Left lung (tissue), 10 donors: ENCODE results near the gene NR2F2. TPM values are rescaled to one million over a fixed set of nuclear protein-coding genes. Genes with fewer than 3 reads are reported as not detected.

ENCODE experiments used
- ATAC-seq: fragments of 200-7000 bp; cut with Tn5 transposase; one replicate; pipeline ENCODE4 v1.9.1; 2020; ENCODE audit warnings: moderate library complexity
- DNase-seq, 4 donors: peaks; one replicate each; pipeline ENCODE4 v3.0.0-alpha.2; 2013 to 2020
- H3K27ac ChIP-seq, 2 donors: fragments of 200-600 bp; sonication (generic) in 1 of 2; one replicate each; pipeline versions ENCODE4 v1.5.0 to v1.8.0; 2020 to 2021
- H3K27me3 ChIP-seq, 2 donors: fragments of 200-600 bp; sonication (generic) in 1 of 2; one replicate each; pipeline versions ENCODE4 v1.5.0 to v1.8.0; 2020 to 2021
- H3K36me3 ChIP-seq, 2 donors: fragments of 200-600 bp; sonication (generic) in 1 of 2; one replicate each; pipeline versions ENCODE4 v1.5.0 to v1.8.0; 2020 to 2021
- H3K4me1 ChIP-seq, 2 donors: fragments of 200-600 bp; one replicate each; pipeline ENCODE4 v1.8.0; 2021
- H3K4me3 ChIP-seq, 2 donors: fragments of 200-600 bp; sonication (generic) in 1 of 2; one replicate each; pipeline versions ENCODE4 v1.5.0 to v1.8.0; 2020 to 2021; ENCODE audit warnings: mild to moderate bottlenecking in 1 of 2
- H3K9me3 ChIP-seq, 2 donors: fragments of 200-600 bp; sonication (generic) in 1 of 2; one replicate each; pipeline versions ENCODE4 v1.5.0 to v1.8.0; 2020 to 2021
- intact Hi-C, 2 donors: fragments of 100-400 bp; cut with DNase I; formaldehyde crosslinking; loops; one replicate each; pipeline versions ENCODE4 v1.11.2 to v1.14.2; 2022
- polyA plus RNA-seq, 6 donors: library from polyadenylated mRNA; unstranded; fragments of 120-200 nt; gene quantifications; one replicate each; pipeline ENCODE4 v1.2.1, GENCODE V29; 2013; ENCODE audit not compliant: insufficient read length in 6 of 6
- total RNA-seq, 2 donors: library from RNA; stranded (reverse); fragmentation: NEBNext Ultra II Directional; extraction: Animal tissue kit (Norgen Biotek cat#: 25700); gene quantifications; one replicate each; pipeline ENCODE4 v1.2.1, GENCODE V29; 2021
- TF ChIP-seq, protein P1 (sequence below), 2 donors: fragments of 200-600 bp; sonication (generic) in 1 of 2; IDR thresholded peaks; one replicate each; pipeline versions ENCODE4 v1.5.0 to v1.8.0; 2021; ENCODE audit warnings: antibody characterized with exemption in 2 of 2
- donor health status: DM: no; HTN: yes; CAD: no.
- donor health status: DM: no; HTN: no; CAD: no.

The NR2F2 gene
- total and polyA plus RNA-seq, 8 donors, result 53.4 to 168 (median 149) TPM

- no peaks in the 10 kb centered on the region for H3K4me1 ChIP-seq
These were observed 51.0 kb downstream of the NR2F2 start for GRCh38 chr15:96381463-96381862.

GRCh38 chr15:96385195-96385594, 54.7 kb downstream of the NR2F2 start:
- intact Hi-C loops, result no loop called here
- Histone ChIP-seq H3K9me3 (peaks cover 0 to 7% of the 10 kb centered on the region in 2 donors), H3K27ac (no peak overlapping the region), H3K4me1 (no peaks in the 10 kb centered on the region), H3K4me3 (no peak overlapping the region), H3K36me3 (no peaks in the 10 kb centered on the region), H3K27me3 (no peaks in the 10 kb centered on the region)
- no peak for ATAC-seq
- TF ChIP-seq, protein P1, sequence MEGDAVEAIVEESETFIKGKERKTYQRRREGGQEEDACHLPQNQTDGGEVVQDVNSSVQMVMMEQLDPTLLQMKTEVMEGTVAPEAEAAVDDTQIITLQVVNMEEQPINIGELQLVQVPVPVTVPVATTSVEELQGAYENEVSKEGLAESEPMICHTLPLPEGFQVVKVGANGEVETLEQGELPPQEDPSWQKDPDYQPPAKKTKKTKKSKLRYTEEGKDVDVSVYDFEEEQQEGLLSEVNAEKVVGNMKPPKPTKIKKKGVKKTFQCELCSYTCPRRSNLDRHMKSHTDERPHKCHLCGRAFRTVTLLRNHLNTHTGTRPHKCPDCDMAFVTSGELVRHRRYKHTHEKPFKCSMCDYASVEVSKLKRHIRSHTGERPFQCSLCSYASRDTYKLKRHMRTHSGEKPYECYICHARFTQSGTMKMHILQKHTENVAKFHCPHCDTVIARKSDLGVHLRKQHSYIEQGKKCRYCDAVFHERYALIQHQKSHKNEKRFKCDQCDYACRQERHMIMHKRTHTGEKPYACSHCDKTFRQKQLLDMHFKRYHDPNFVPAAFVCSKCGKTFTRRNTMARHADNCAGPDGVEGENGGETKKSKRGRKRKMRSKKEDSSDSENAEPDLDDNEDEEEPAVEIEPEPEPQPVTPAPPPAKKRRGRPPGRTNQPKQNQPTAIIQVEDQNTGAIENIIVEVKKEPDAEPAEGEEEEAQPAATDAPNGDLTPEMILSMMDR (IDR thresholded peaks at IDR 0.05), result no peak
- no peak for DNase-seq

More at GRCh38 chr15:96381463-96381862, 51.0 kb downstream of the NR2F2 start:
- Histone ChIP-seq H3K9me3 (peaks cover 0 to 7% of the 10 kb centered on the region in 2 donors), H3K36me3 (no peaks in the 10 kb centered on the region), H3K4me3 (no peak overlapping the region), H3K27ac (no peak overlapping the region), H3K27me3 (no peaks in the 10 kb centered on the region)
- no peak for ATAC-seq
- TF ChIP-seq, protein P1 (IDR thresholded peaks at IDR 0.05), result no peak
- DNase-seq, result no peak
- intact Hi-C loops, result no loop called here

DNA sequence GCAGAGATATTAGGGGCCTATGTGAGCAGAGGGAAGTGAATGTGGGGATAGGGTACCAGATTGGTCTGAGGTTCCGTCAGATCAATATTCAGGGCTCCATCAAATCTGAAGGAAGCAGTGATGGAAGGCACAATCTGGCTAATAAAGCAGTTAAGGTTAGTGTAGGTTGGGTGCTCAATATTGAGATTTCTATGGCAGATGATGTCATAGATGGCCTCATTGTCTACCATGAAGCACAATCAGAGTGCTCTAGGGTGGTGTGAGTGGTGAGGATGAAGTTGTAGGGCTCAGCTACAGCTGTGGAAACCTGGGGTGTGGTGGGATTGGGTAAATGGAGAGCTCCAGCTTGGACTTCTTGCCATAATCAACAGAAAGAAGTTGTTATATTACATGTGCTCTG, 58.2 kb downstream of the NR2F2 start:
- H3K4me1 ChIP-seq, result no peaks in the 10 kb centered on the region
- intact Hi-C loops, result no loop called here
- H3K27me3 ChIP-seq, result no peaks in the 10 kb centered on the region
- DNase-seq (no peak), ATAC-seq (no peak)
- no peaks in the 10 kb centered on the region for H3K36me3 ChIP-seq
- H3K9me3 ChIP-seq, result peaks cover 0 to 7% of the 10 kb centered on the region in 2 donors
- H3K27ac ChIP-seq, result no peak overlapping the region
- TF ChIP-seq, protein P1 (IDR thresholded peaks at IDR 0.05), result no peak
- no peak overlapping the region for H3K4me3 ChIP-seq
